Endothelial cell of umbilical vein (primary cell): ENCODE measurements around the gene ZNF487. TPM values are rescaled to one million over a fixed set of nuclear protein-coding genes. Genes with fewer than 3 reads are reported as not detected.
"Not testable (repeated sequence)": the region's sequence is repeated elsewhere in the genome, so short reads cannot be mapped to it uniquely, and the experiment has no call there.

Experiments used
- BruUV-seq: library from RNA; stranded (reverse); fragments of 400-500 nt; replicated peaks from 2 replicates; lab custom pipeline; 2021; lab: Mats Ljungman, UMichigan
- CTCF ChIA-PET: fragments of 300-600, 350-600 bp; sonication (Branson Sonifier 250); formaldehyde crosslinking; loops from one replicate; lab custom pipeline; 2021; ENCODE audit warnings: antibody characterized with exemption, inconsistent platforms; lab: Charles Lee
- POLR2A ChIA-PET: fragments of 300-600, 350-600 bp; sonication (Branson Sonifier 250); formaldehyde crosslinking; loops from one replicate; lab custom pipeline; 2021; ENCODE audit warnings: antibody characterized with exemption, inconsistent platforms; lab: Charles Lee
- DNase-seq: peaks from one replicate; pipeline ENCODE4 v3.0.0-alpha.2; 2011; ENCODE audit warnings: low read depth, low spot score
- FAIRE-seq: peaks from 2 replicates; lab custom pipeline; 2011; peaks lifted over from hg19 to GRCh38; lab: Jason Lieb, UNC
- H2AFZ ChIP-seq: 2 replicates; pipeline ENCODE4 v1.6.0; 2012; ENCODE audit warnings: low read depth, low read length, control low read depth, inconsistent platforms
- H3K27ac ChIP-seq: 2 replicates; pipeline ENCODE4 v1.5.1; 2011; ENCODE audit warnings: low read depth, mild to moderate bottlenecking, control low read depth, low read length, moderate library complexity; ENCODE audit not compliant: insufficient read depth
- H3K27me3 ChIP-seq, 2 experiments: 2 replicates each; pipeline versions ENCODE4 v1.6.0 to v1.6.1; 2011; ENCODE audit warnings: low read length in 2 of 2, mixed read lengths in 1 of 2; ENCODE audit not compliant: control insufficient read depth in 2 of 2, insufficient read depth in 2 of 2
- H3K36me3 ChIP-seq, 2 experiments: 2 replicates in 1 of 2; 3 replicates in 1 of 2; pipeline ENCODE4 v1.5.1; 2011; ENCODE audit warnings: low read length in 2 of 2, mild to moderate bottlenecking in 1 of 2, moderate library complexity in 1 of 2; ENCODE audit not compliant: control insufficient read depth in 2 of 2, insufficient read depth in 2 of 2; ENCODE audit errors: extremely low read depth in 1 of 2
- H3K4me1 ChIP-seq: 3 replicates; pipeline ENCODE4 v1.5.1; 2011; ENCODE audit warnings: mild to moderate bottlenecking, low read length; ENCODE audit not compliant: control insufficient read depth, insufficient read depth; ENCODE audit errors: extremely low read depth
- H3K4me2 ChIP-seq: 2 replicates; pipeline ENCODE4 v1.6.1; 2011; ENCODE audit warnings: low read length, control low read depth, mixed read lengths; ENCODE audit not compliant: insufficient read depth
- H3K4me3 ChIP-seq, 3 experiments: fragments of 200-600 bp in 1 of 3; sonication (generic), shearing (Covaris generic) in 1 of 3; replicated peaks in 1 of 3; 2 replicates each; pipeline ENCODE4 v1.5.1; 2011 to 2016; ENCODE audit warnings: control low read depth in 3 of 3, low read length in 3 of 3, mild to moderate bottlenecking in 2 of 3, inconsistent platforms in 1 of 3, low read depth in 1 of 3, moderate library complexity in 1 of 3; ENCODE audit not compliant: insufficient read depth in 1 of 3
- H3K79me2 ChIP-seq: 2 replicates; pipeline ENCODE4 v1.6.0; 2012; ENCODE audit warnings: low read length, inconsistent platforms; ENCODE audit not compliant: control insufficient read depth, insufficient read depth
- H3K9ac ChIP-seq: replicated peaks from 2 replicates; pipeline ENCODE3; 2011; ENCODE audit warnings: low read length, control low read depth; ENCODE audit not compliant: insufficient read depth; ENCODE audit errors: extremely low read depth
- H3K9me1 ChIP-seq: replicated peaks from 3 replicates; pipeline ENCODE4 v1.6.0; 2011; ENCODE audit warnings: mild to moderate bottlenecking, low read length; ENCODE audit not compliant: control insufficient read depth, insufficient read depth; ENCODE audit errors: extremely low read depth
- H3K9me3 ChIP-seq: replicated peaks from 2 replicates; pipeline ENCODE4 v1.5.1; 2012; ENCODE audit warnings: low read length, inconsistent platforms; ENCODE audit not compliant: control insufficient read depth, insufficient read depth
- H4K20me1 ChIP-seq: replicated peaks from 2 replicates; pipeline ENCODE3; 2011; ENCODE audit warnings: mild to moderate bottlenecking, low read length; ENCODE audit not compliant: control insufficient read depth, insufficient read depth; ENCODE audit errors: extremely low read depth
- CTCF ChIP-seq, 2 donors: IDR thresholded peaks; 1 replicate in 1 of 2; 2 replicates in 1 of 2; pipeline ENCODE4 v1.5.1; 2011; ENCODE audit warnings: low read length in 2 of 2, mild to moderate bottlenecking in 2 of 2, moderate library complexity in 2 of 2, control low read depth in 1 of 2, inconsistent platforms in 1 of 2, low read depth in 1 of 2; ENCODE audit not compliant: insufficient read depth in 1 of 2; ENCODE audit errors: extremely low read depth in 1 of 2
- EZH2 ChIP-seq: IDR thresholded peaks from 2 replicates; pipeline ENCODE4 v1.6.1; 2012; ENCODE audit warnings: borderline replicate concordance, low read depth, mild to moderate bottlenecking, moderate library complexity, low read length, inconsistent platforms; ENCODE audit not compliant: severe bottlenecking
- FOS ChIP-seq: IDR thresholded peaks from 2 replicates; pipeline ENCODE4 v1.6.1; 2011; ENCODE audit warnings: mild to moderate bottlenecking, low read length, moderate library complexity, borderline replicate concordance; ENCODE audit not compliant: insufficient read depth
- GATA2 ChIP-seq: IDR thresholded peaks from 2 replicates; pipeline ENCODE4 v1.7.0; 2011; ENCODE audit warnings: low read depth, mild to moderate bottlenecking, moderate library complexity, mixed read lengths, low read length; ENCODE audit not compliant: insufficient read length, insufficient read depth
- JUN ChIP-seq: IDR thresholded peaks from 2 replicates; pipeline ENCODE4 v1.6.1; 2011; ENCODE audit warnings: borderline replicate concordance, low read depth; ENCODE audit not compliant: insufficient read length, insufficient read depth
- MYC ChIP-seq: IDR thresholded peaks from one replicate; pipeline ENCODE4 v1.6.1; 2011; ENCODE audit warnings: mild to moderate bottlenecking, low read depth, low read length
- POLR2A ChIP-seq: IDR thresholded peaks from 2 replicates; pipeline ENCODE4 v1.6.1; 2012; ENCODE audit warnings: low read depth, mild to moderate bottlenecking, control low read depth, low read length
- POLR2AphosphoS5 ChIP-seq: IDR thresholded peaks from 2 replicates; pipeline ENCODE4 v1.6.1; 2012; ENCODE audit warnings: low read depth, mild to moderate bottlenecking, control low read depth, low read length, moderate library complexity; ENCODE audit not compliant: insufficient read depth
- dilution Hi-C: fragments of 300-500 bp; cut with MboI; formaldehyde crosslinking; loops from one replicate; pipeline ENCODE4 v1.15.0; 2019; ENCODE audit warnings: low sequenced_read_pairs; ENCODE audit not compliant: extremely low pct_ligation_motif_present
- intact Hi-C: fragments of 100-400 bp; cut with micrococcal nuclease; formaldehyde crosslinking; loops from one replicate; pipeline ENCODE4 v1.10.0; 2022
- polyA plus RNA-seq, 4 experiments: library from polyadenylated mRNA; depleted of rRNA in 3 of 4; stranded (reverse) in 3 of 4; unstranded in 1 of 4; fragments of >200 nt; gene quantifications; 2 replicates each; pipeline versions ENCODE4 v1.2.1 to v1.2.3, GENCODE V29; 2011 to 2012; ENCODE audit warnings: missing spikeins in 1 of 4
- total RNA-seq: library from RNA; stranded (reverse); gene quantifications from 2 replicates; pipeline ENCODE4 v1.2.3, GENCODE V29; 2021
- TF ChIP-seq, protein P1 (sequence below): IDR thresholded peaks from 2 replicates; pipeline ENCODE4 v1.6.1; 2011; ENCODE audit not compliant: insufficient read depth, insufficient read length

The ZNF487 gene
- total and polyA plus RNA-seq, 2 donors (not counting 3 experiments of a cell fraction or from before 2014, with no cell fraction given), result 2.1 to 2.6 TPM

- TF ChIP-seq MYC (no peak), FOS (no peak), JUN (no peak), EZH2 (no peak), POLR2A (no peak), CTCF (IDR thresholded peaks at IDR 0.05; ENCODE audit: extremely low read depth in 1 of 2, insufficient read depth in 1 of 2, low read depth in 1 of 2, low read length in 2 of 2) (no peak), GATA2 (no peak), POLR2AphosphoS5 (no peak)
- TF ChIP-seq, protein P1, sequence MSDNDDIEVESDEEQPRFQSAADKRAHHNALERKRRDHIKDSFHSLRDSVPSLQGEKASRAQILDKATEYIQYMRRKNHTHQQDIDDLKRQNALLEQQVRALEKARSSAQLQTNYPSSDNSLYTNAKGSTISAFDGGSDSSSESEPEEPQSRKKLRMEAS, result no peak
- H3K9me3 ChIP-seq, result no peaks in the 10 kb centered on the region
- CTCF ChIA-PET, result interaction anchor here (2.1 kb wide), 1 partner anchor 14 kb away, joined by 8 read pairs; no protein-coding TSS in a partner anchor
- H3K36me3 ChIP-seq, result no peaks in the 10 kb centered on the region
- BruUV-seq, result no TSS peak
- H3K9me1 ChIP-seq, result no peaks in the 10 kb centered on the region
- H3K4me2 ChIP-seq, result no peak overlapping the region
- peaks cover 16% of the 10 kb centered on the region for H3K4me1 ChIP-seq
- H2AFZ ChIP-seq, result no peak overlapping the region
- DNase-seq (no peak), FAIRE-seq (no peak)
- no peaks in the 10 kb centered on the region for H3K27me3 ChIP-seq
- no peak overlapping the region for H3K9ac ChIP-seq
- H3K79me2 ChIP-seq, result no peaks in the 10 kb centered on the region
- POLR2A ChIA-PET, result no interaction called here
- H4K20me1 ChIP-seq, result no peaks in the 10 kb centered on the region
- intact Hi-C loops, result no loop called here
- dilution Hi-C loops, result no loop called here
- no peak overlapping the region for H3K4me3 ChIP-seq
- no peak overlapping the region for H3K27ac ChIP-seq
Observed at GRCh38 chr10:43421519-43421918, 15.4 kb upstream of the ZNF487 start.

GRCh38 chr10:43421944-43422343 is 15.0 kb upstream of the ZNF487 start:
- intact Hi-C loops, H3K27me3 ChIP-seq, FAIRE-seq, H3K36me3 ChIP-seq, H4K20me1 ChIP-seq, H2AFZ ChIP-seq, H3K4me2 ChIP-seq, POLR2A ChIA-PET, BruUV-seq, H3K4me3 ChIP-seq, DNase-seq, H3K9me1 ChIP-seq, H3K27ac ChIP-seq, H3K9ac ChIP-seq, dilution Hi-C loops, H3K79me2 ChIP-seq, H3K9me3 ChIP-seq: not testable (repeated sequence)
- peaks cover 16% of the 10 kb centered on the region for H3K4me1 ChIP-seq
- CTCF ChIA-PET, result interaction anchor here (2.1 kb wide), 1 partner anchor 14 kb away, joined by 8 read pairs; no protein-coding TSS in a partner anchor
